ENCODE data around the gene FYN. TPM values are rescaled to one million over a fixed set of nuclear protein-coding genes. Genes with fewer than 3 reads are reported as not detected.
A peak's percentile ranks its signal among the peaks of the same experiment; 100 is the strongest.
"Not testable (repeated sequence)": the region's sequence is repeated elsewhere in the genome, so short reads cannot be mapped to it uniquely, and the experiment has no call there.

FYN gene
- 4.2 TPM for polyA plus RNA-seq (2012; ENCODE audit: missing spikeins)

GRCh38 chr6:111873178-111874024 is at the start of gene FYN:
Gene FYN, minus strand, starts transcription at chr6:111873452. Its CDS starts 153,401 bp downstream, at chr6:111720051.
- FAIRE-seq = peak; percentile 97
- TF ChIP-seq POLR2AphosphoS5 (IDR thresholded peaks at IDR 0.05; ENCODE audit: low read depth, low read length) = no peak
- no peak for TF ChIP-seq POLR2A (IDR thresholded peaks at IDR 0.05; ENCODE audit: low read depth, low read length)
- no peak for TF ChIP-seq TAF1 (IDR thresholded peaks at IDR 0.05; ENCODE audit: borderline replicate concordance, low read depth, low read length)
- DNase-seq (ENCODE audit: insufficient read length) = peak; percentile 98

- DNase-seq (ENCODE audit: insufficient read length) (no peak), FAIRE-seq (no peak)
- TF ChIP-seq POLR2A (IDR thresholded peaks at IDR 0.05; ENCODE audit: low read depth, low read length) (no peak), POLR2AphosphoS5 (IDR thresholded peaks at IDR 0.05; ENCODE audit: low read depth, low read length) (no peak), TAF1 (IDR thresholded peaks at IDR 0.05; ENCODE audit: borderline replicate concordance, low read depth, low read length) (no peak)
These were observed 49.4 kb upstream of the FYN start for GRCh38 chr6:111922454-111923297.

- TF ChIP-seq POLR2A (IDR thresholded peaks at IDR 0.05; ENCODE audit: low read depth, low read length) = no peak
- no peak for TF ChIP-seq POLR2AphosphoS5 (IDR thresholded peaks at IDR 0.05; ENCODE audit: low read depth, low read length)
- TF ChIP-seq TAF1 (IDR thresholded peaks at IDR 0.05; ENCODE audit: borderline replicate concordance, low read depth, low read length) = no peak
- no peak for FAIRE-seq
- no peak for DNase-seq (ENCODE audit: insufficient read length)
These were observed 47.9 kb upstream of the FYN start for GRCh38 chr6:111921103-111921502.

- TF ChIP-seq TAF1 (IDR thresholded peaks at IDR 0.05; ENCODE audit: borderline replicate concordance, low read depth, low read length) = no peak
- no peak for TF ChIP-seq POLR2A (IDR thresholded peaks at IDR 0.05; ENCODE audit: low read depth, low read length)
- TF ChIP-seq POLR2AphosphoS5 (IDR thresholded peaks at IDR 0.05; ENCODE audit: low read depth, low read length) = no peak
- DNase-seq (ENCODE audit: insufficient read length) (no peak), FAIRE-seq (no peak)
These were observed 47.3 kb upstream of the FYN start for GRCh38 chr6:111920578-111920977.

GRCh38 chr6:111918825-111919224 is 45.6 kb upstream of the FYN start:
- FAIRE-seq (no peak), DNase-seq (ENCODE audit: insufficient read length) (no peak)
- no peak for TF ChIP-seq TAF1 (IDR thresholded peaks at IDR 0.05; ENCODE audit: borderline replicate concordance, low read depth, low read length)
- TF ChIP-seq POLR2A (IDR thresholded peaks at IDR 0.05; ENCODE audit: low read depth, low read length) = no peak
- no peak for TF ChIP-seq POLR2AphosphoS5 (IDR thresholded peaks at IDR 0.05; ENCODE audit: low read depth, low read length)

GRCh38 chr6:111916747-111917146 is 43.5 kb upstream of the FYN start:
- FAIRE-seq = no peak
- no peak for DNase-seq (ENCODE audit: insufficient read length)
- TF ChIP-seq TAF1 (IDR thresholded peaks at IDR 0.05; ENCODE audit: borderline replicate concordance, low read depth, low read length) (no peak), POLR2AphosphoS5 (IDR thresholded peaks at IDR 0.05; ENCODE audit: low read depth, low read length) (no peak), POLR2A (IDR thresholded peaks at IDR 0.05; ENCODE audit: low read depth, low read length) (no peak)

GRCh38 chr6:111914617-111915016 is 41.4 kb upstream of the FYN start:
- FAIRE-seq (no peak), DNase-seq (ENCODE audit: insufficient read length) (no peak)
- TF ChIP-seq POLR2AphosphoS5 (IDR thresholded peaks at IDR 0.05; ENCODE audit: low read depth, low read length) (no peak), POLR2A (IDR thresholded peaks at IDR 0.05; ENCODE audit: low read depth, low read length) (no peak), TAF1 (IDR thresholded peaks at IDR 0.05; ENCODE audit: borderline replicate concordance, low read depth, low read length) (no peak)

GRCh38 chr6:111912904-111913303 is 39.7 kb upstream of the FYN start:
- DNase-seq (ENCODE audit: insufficient read length) = no peak
- TF ChIP-seq POLR2AphosphoS5 (IDR thresholded peaks at IDR 0.05; ENCODE audit: low read depth, low read length) = no peak
- no peak for TF ChIP-seq TAF1 (IDR thresholded peaks at IDR 0.05; ENCODE audit: borderline replicate concordance, low read depth, low read length)
- no peak for TF ChIP-seq POLR2A (IDR thresholded peaks at IDR 0.05; ENCODE audit: low read depth, low read length)
- no peak for FAIRE-seq

- FAIRE-seq (no peak), DNase-seq (ENCODE audit: insufficient read length) (no peak)
- TF ChIP-seq POLR2A (IDR thresholded peaks at IDR 0.05; ENCODE audit: low read depth, low read length) = no peak
- TF ChIP-seq TAF1 (IDR thresholded peaks at IDR 0.05; ENCODE audit: borderline replicate concordance, low read depth, low read length) = no peak
- no peak for TF ChIP-seq POLR2AphosphoS5 (IDR thresholded peaks at IDR 0.05; ENCODE audit: low read depth, low read length)
These were observed 38.2 kb upstream of the FYN start for GRCh38 chr6:111911428-111911827.

- TF ChIP-seq POLR2A (IDR thresholded peaks at IDR 0.05; ENCODE audit: low read depth, low read length) (no peak), POLR2AphosphoS5 (IDR thresholded peaks at IDR 0.05; ENCODE audit: low read depth, low read length) (no peak), TAF1 (IDR thresholded peaks at IDR 0.05; ENCODE audit: borderline replicate concordance, low read depth, low read length) (no peak)
- no peak for FAIRE-seq
These were observed 36.0 kb upstream of the FYN start for GRCh38 chr6:111909238-111909637.

GRCh38 chr6:111908365-111908764 is 35.1 kb upstream of the FYN start:
- DNase-seq (ENCODE audit: insufficient read length); FAIRE-seq: not testable (repeated sequence)

More at GRCh38 chr6:111909238-111909637, 36.0 kb upstream of the FYN start:
- DNase-seq (ENCODE audit: insufficient read length) = no peak
